22Rv1 (cell line): ENCODE data around the gene C1QTNF4.

Experiments
- ZFX ChIP-seq: fragments of 450-650 bp; IDR thresholded peaks from 2 replicates; pipeline ENCODE4 v1.6.1; 2017; ENCODE audit warnings: antibody characterized with exemption, borderline replicate concordance
- TF ChIP-seq, protein P1 (sequence below): fragments of 450-650 bp; IDR thresholded peaks from 2 replicates; pipeline ENCODE4 v1.5.1; 2017; ENCODE audit warnings: mild to moderate bottlenecking

DNA sequence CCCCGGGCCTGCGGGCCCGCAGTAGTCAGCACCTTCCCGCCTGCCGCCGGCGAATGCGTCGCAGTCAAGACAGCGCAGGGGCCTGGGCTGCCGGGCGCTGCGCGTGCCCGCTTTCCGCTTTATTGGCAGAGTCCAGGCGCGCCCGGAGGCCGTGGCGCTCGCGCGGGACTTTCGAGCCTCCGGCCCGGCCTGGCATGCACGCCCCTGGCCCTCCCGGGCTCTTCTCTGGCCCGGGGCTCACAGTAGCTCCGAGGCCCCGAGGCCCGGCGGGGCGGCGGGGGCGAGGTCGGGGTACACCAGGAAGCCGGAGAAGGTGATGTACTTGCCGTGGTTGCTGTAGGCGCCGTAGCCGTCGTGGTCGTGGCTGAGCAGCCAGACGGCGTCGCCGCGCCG is 4.6 kb downstream of the C1QTNF4 start:
- TF ChIP-seq, protein P1, sequence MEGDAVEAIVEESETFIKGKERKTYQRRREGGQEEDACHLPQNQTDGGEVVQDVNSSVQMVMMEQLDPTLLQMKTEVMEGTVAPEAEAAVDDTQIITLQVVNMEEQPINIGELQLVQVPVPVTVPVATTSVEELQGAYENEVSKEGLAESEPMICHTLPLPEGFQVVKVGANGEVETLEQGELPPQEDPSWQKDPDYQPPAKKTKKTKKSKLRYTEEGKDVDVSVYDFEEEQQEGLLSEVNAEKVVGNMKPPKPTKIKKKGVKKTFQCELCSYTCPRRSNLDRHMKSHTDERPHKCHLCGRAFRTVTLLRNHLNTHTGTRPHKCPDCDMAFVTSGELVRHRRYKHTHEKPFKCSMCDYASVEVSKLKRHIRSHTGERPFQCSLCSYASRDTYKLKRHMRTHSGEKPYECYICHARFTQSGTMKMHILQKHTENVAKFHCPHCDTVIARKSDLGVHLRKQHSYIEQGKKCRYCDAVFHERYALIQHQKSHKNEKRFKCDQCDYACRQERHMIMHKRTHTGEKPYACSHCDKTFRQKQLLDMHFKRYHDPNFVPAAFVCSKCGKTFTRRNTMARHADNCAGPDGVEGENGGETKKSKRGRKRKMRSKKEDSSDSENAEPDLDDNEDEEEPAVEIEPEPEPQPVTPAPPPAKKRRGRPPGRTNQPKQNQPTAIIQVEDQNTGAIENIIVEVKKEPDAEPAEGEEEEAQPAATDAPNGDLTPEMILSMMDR: no peak
- no peak for TF ChIP-seq ZFX
